Measurements from ENCODE around the gene SWI5.

SWI5 gene

GRCh38 chr9:128293091-128293490, 17.0 kb downstream of the SWI5 start:
- no peak overlapping the region for H3K4me3 ChIP-seq (ENCODE audit: low read length)
- H3K4me1 ChIP-seq (ENCODE audit: control insufficient read depth, insufficient read depth, low read length) = peaks cover 23% of the 10 kb centered on the region
- H3K36me3 ChIP-seq (ENCODE audit: control insufficient read depth, insufficient read depth, low read length) = no peaks in the 10 kb centered on the region
- H3K9ac ChIP-seq (ENCODE audit: low read length) = no peak overlapping the region
- H3K27me3 ChIP-seq (ENCODE audit: control insufficient read depth, insufficient read depth, low read length) = no peaks in the 10 kb centered on the region
- H3K9me3 ChIP-seq (ENCODE audit: control insufficient read depth, low read length) = no peaks in the 10 kb centered on the region

- no peaks in the 10 kb centered on the region for H3K9me3 ChIP-seq (ENCODE audit: control insufficient read depth, low read length)
- H3K9ac ChIP-seq (ENCODE audit: low read length) = no peak overlapping the region
- no peak overlapping the region for H3K4me3 ChIP-seq (ENCODE audit: low read length)
- no peaks in the 10 kb centered on the region for H3K36me3 ChIP-seq (ENCODE audit: control insufficient read depth, insufficient read depth, low read length)
- H3K27me3 ChIP-seq (ENCODE audit: control insufficient read depth, insufficient read depth, low read length) = no peaks in the 10 kb centered on the region
- H3K4me1 ChIP-seq (ENCODE audit: control insufficient read depth, insufficient read depth, low read length) = peaks cover 29% of the 10 kb centered on the region
These were observed 18.1 kb downstream of the SWI5 start for GRCh38 chr9:128294142-128294541.

GRCh38 chr9:128296340-128297220, 20.5 kb downstream of the SWI5 start:
- H3K4me1 ChIP-seq (ENCODE audit: control insufficient read depth, insufficient read depth, low read length) = peaks cover 31% of the 10 kb centered on the region
- H3K27me3 ChIP-seq (ENCODE audit: control insufficient read depth, insufficient read depth, low read length) = no peaks in the 10 kb centered on the region
- no peaks in the 10 kb centered on the region for H3K36me3 ChIP-seq (ENCODE audit: control insufficient read depth, insufficient read depth, low read length)
- H3K4me3 ChIP-seq (ENCODE audit: low read length) = no peak overlapping the region
- H3K9me3 ChIP-seq (ENCODE audit: control insufficient read depth, low read length) = no peaks in the 10 kb centered on the region
- no peak overlapping the region for H3K9ac ChIP-seq (ENCODE audit: low read length)

- Histone ChIP-seq H3K27me3 (ENCODE audit: control insufficient read depth, insufficient read depth, low read length) (no peaks in the 10 kb centered on the region), H3K4me1 (ENCODE audit: control insufficient read depth, insufficient read depth, low read length) (peaks cover 31% of the 10 kb centered on the region), H3K36me3 (ENCODE audit: control insufficient read depth, insufficient read depth, low read length) (no peaks in the 10 kb centered on the region), H3K9ac (ENCODE audit: low read length) (no peak overlapping the region), H3K9me3 (ENCODE audit: control insufficient read depth, low read length) (no peaks in the 10 kb centered on the region), H3K4me3 (ENCODE audit: low read length) (no peak overlapping the region)
These were observed 21.2 kb downstream of the SWI5 start for GRCh38 chr9:128297221-128297773.

- Histone ChIP-seq H3K36me3 (ENCODE audit: control insufficient read depth, insufficient read depth, low read length) (no peaks in the 10 kb centered on the region), H3K27me3 (ENCODE audit: control insufficient read depth, insufficient read depth, low read length) (no peaks in the 10 kb centered on the region), H3K9ac (ENCODE audit: low read length) (no peak overlapping the region), H3K9me3 (ENCODE audit: control insufficient read depth, low read length) (no peaks in the 10 kb centered on the region), H3K4me1 (ENCODE audit: control insufficient read depth, insufficient read depth, low read length) (peaks cover 31% of the 10 kb centered on the region), H3K4me3 (ENCODE audit: low read length) (no peak overlapping the region)
These were observed 22.7 kb downstream of the SWI5 start for GRCh38 chr9:128298535-128299482.

GRCh38 chr9:128304136-128304970, 28.3 kb downstream of the SWI5 start:
- Histone ChIP-seq H3K9ac (ENCODE audit: low read length) (no peak overlapping the region), H3K36me3 (ENCODE audit: control insufficient read depth, insufficient read depth, low read length) (peaks cover 2% of the 10 kb centered on the region), H3K9me3 (ENCODE audit: control insufficient read depth, low read length) (no peaks in the 10 kb centered on the region), H3K4me1 (ENCODE audit: control insufficient read depth, insufficient read depth, low read length) (peaks cover under 1% of the 10 kb centered on the region), H3K4me3 (ENCODE audit: low read length) (no peak overlapping the region), H3K27me3 (ENCODE audit: control insufficient read depth, insufficient read depth, low read length) (no peaks in the 10 kb centered on the region)

GRCh38 chr9:128304971-128305288, 28.9 kb downstream of the SWI5 start:
- Histone ChIP-seq H3K4me1 (ENCODE audit: control insufficient read depth, insufficient read depth, low read length) (no peaks in the 10 kb centered on the region), H3K4me3 (ENCODE audit: low read length) (no peak overlapping the region), H3K9me3 (ENCODE audit: control insufficient read depth, low read length) (no peaks in the 10 kb centered on the region), H3K27me3 (ENCODE audit: control insufficient read depth, insufficient read depth, low read length) (no peaks in the 10 kb centered on the region), H3K9ac (ENCODE audit: low read length) (no peak overlapping the region), H3K36me3 (ENCODE audit: control insufficient read depth, insufficient read depth, low read length) (peaks cover 8% of the 10 kb centered on the region)

GRCh38 chr9:128309551-128309950, 33.5 kb downstream of the SWI5 start:
- Histone ChIP-seq H3K4me1 (ENCODE audit: control insufficient read depth, insufficient read depth, low read length) (peaks cover 7% of the 10 kb centered on the region), H3K9ac (ENCODE audit: low read length) (no peak overlapping the region), H3K4me3 (ENCODE audit: low read length) (no peak overlapping the region), H3K9me3 (ENCODE audit: control insufficient read depth, low read length) (no peaks in the 10 kb centered on the region), H3K36me3 (ENCODE audit: control insufficient read depth, insufficient read depth, low read length) (peaks cover 13% of the 10 kb centered on the region), H3K27me3 (ENCODE audit: control insufficient read depth, insufficient read depth, low read length) (no peaks in the 10 kb centered on the region)

GRCh38 chr9:128310461-128310860, 34.4 kb downstream of the SWI5 start:
- H3K9ac ChIP-seq (ENCODE audit: low read length) = no peak overlapping the region
- H3K9me3 ChIP-seq (ENCODE audit: control insufficient read depth, low read length) = no peaks in the 10 kb centered on the region
- H3K4me1 ChIP-seq (ENCODE audit: control insufficient read depth, insufficient read depth, low read length) = peaks cover 7% of the 10 kb centered on the region
- H3K4me3 ChIP-seq (ENCODE audit: low read length) = no peak overlapping the region
- H3K27me3 ChIP-seq (ENCODE audit: control insufficient read depth, insufficient read depth, low read length) = no peaks in the 10 kb centered on the region
- peaks cover 13% of the 10 kb centered on the region for H3K36me3 ChIP-seq (ENCODE audit: control insufficient read depth, insufficient read depth, low read length)

- no peaks in the 10 kb centered on the region for H3K9me3 ChIP-seq (ENCODE audit: control insufficient read depth, low read length)
- no peak overlapping the region for H3K4me3 ChIP-seq (ENCODE audit: low read length)
- H3K36me3 ChIP-seq (ENCODE audit: control insufficient read depth, insufficient read depth, low read length) = peaks cover 7% of the 10 kb centered on the region
These were observed 38.6 kb downstream of the SWI5 start for GRCh38 chr9:128314697-128315096.

GRCh38 chr9:128316421-128316820, 40.3 kb downstream of the SWI5 start:
- H3K4me3 ChIP-seq (ENCODE audit: low read length) = no peak overlapping the region
- no peaks in the 10 kb centered on the region for H3K27me3 ChIP-seq (ENCODE audit: control insufficient read depth, insufficient read depth, low read length)
- H3K36me3 ChIP-seq (ENCODE audit: control insufficient read depth, insufficient read depth, low read length) = no peaks in the 10 kb centered on the region
- H3K9me3 ChIP-seq (ENCODE audit: control insufficient read depth, low read length) = no peaks in the 10 kb centered on the region
- peaks cover 2% of the 10 kb centered on the region for H3K4me1 ChIP-seq (ENCODE audit: control insufficient read depth, insufficient read depth, low read length)
- no peak overlapping the region for H3K9ac ChIP-seq (ENCODE audit: low read length)

More at GRCh38 chr9:128314697-128315096, 38.6 kb downstream of the SWI5 start:
- H3K9ac ChIP-seq (ENCODE audit: low read length) = no peak overlapping the region
- H3K4me1 ChIP-seq (ENCODE audit: control insufficient read depth, insufficient read depth, low read length) = peaks cover 7% of the 10 kb centered on the region
- H3K27me3 ChIP-seq (ENCODE audit: control insufficient read depth, insufficient read depth, low read length) = no peaks in the 10 kb centered on the region

Data from mucosa of stomach (tissue), 1 donor.